Measurements from ENCODE around the gene BRIP1.

- TF ChIP-seq JUNB (IDR thresholded peaks at IDR 0.05) (no peak), CTCF (IDR thresholded peaks at IDR 0.05) (no peak), ZC3H11A (IDR thresholded peaks at IDR 0.05) (peak; percentile 96), POLR2A (IDR thresholded peaks at IDR 0.05; ENCODE audit: low read length) (no peak), REST (IDR thresholded peaks at IDR 0.05) (no peak), USF2 (IDR thresholded peaks at IDR 0.05) (no peak), EHMT2 (IDR thresholded peaks at IDR 0.05; ENCODE audit: low read depth) (no peak), ELK1 (IDR thresholded peaks at IDR 0.05; ENCODE audit: low read depth, low read length) (no peak), RAD21 (conservative IDR thresholded peaks at IDR 0.05 in 1 of 2, IDR thresholded peaks at IDR 0.05 in 1 of 2) (no peak), POLR2AphosphoS2 (conservative IDR thresholded peaks at IDR 0.05; ENCODE audit: low read length) (no peak), HES2 (IDR thresholded peaks at IDR 0.05) (no peak), EP300 (IDR thresholded peaks at IDR 0.05) (no peak), ATOH8 (CRISPR knock-in tag; IDR thresholded peaks at IDR 0.05; ENCODE audit: low read depth) (no peak), RFX5 (IDR thresholded peaks at IDR 0.05) (no peak)
These were observed 37.7 kb downstream of the BRIP1 start for GRCh38 chr17:61825448-61826137.
